Ectodermal cell (in vitro differentiated cells): ENCODE data around the gene CHODL. TPM values are rescaled to one million over a fixed set of nuclear protein-coding genes. Genes with fewer than 3 reads are reported as not detected.

Source experiments
- H3K27ac ChIP-seq: 2 replicates; pipeline ENCODE4 v1.7.0; 2013; ENCODE audit warnings: mild to moderate bottlenecking, low read depth, low read length; ENCODE audit not compliant: insufficient read depth, poor library complexity, severe bottlenecking
- H3K27me3 ChIP-seq: 2 replicates; pipeline ENCODE4 v1.7.0; 2013; ENCODE audit warnings: mild to moderate bottlenecking, low read length; ENCODE audit not compliant: insufficient read depth, control insufficient read depth, poor library complexity, severe bottlenecking
- H3K36me3 ChIP-seq: one replicate; pipeline ENCODE4 v1.7.0; 2013; ENCODE audit warnings: low read length; ENCODE audit not compliant: control insufficient read depth, insufficient read depth
- H3K4me1 ChIP-seq: one replicate; pipeline ENCODE4 v1.7.0; 2013; ENCODE audit warnings: low read length; ENCODE audit not compliant: control insufficient read depth, insufficient read depth
- H3K4me3 ChIP-seq: 2 replicates; pipeline ENCODE4 v1.7.0; 2013; ENCODE audit warnings: low read depth, low read length, control low read depth; ENCODE audit not compliant: insufficient read depth
- H3K9me3 ChIP-seq: 2 replicates; pipeline ENCODE4 v1.7.0; 2013; ENCODE audit warnings: mild to moderate bottlenecking, low read length, moderate library complexity; ENCODE audit not compliant: control insufficient read depth
- WGBS, 2 experiments: methylation state at CpG; one replicate each; pipeline ENCODE4 v1.1.7; 2013; ENCODE audit warnings: missing lambda C conversion rate in 2 of 2; 5-methylcytosine and 5-hydroxymethylcytosine counted together
- polyA plus RNA-seq, 4 experiments: library from polyadenylated mRNA; stranded (reverse); fragments of 50-300 nt; gene quantifications; one replicate each; pipeline ENCODE4 v1.2.3, GENCODE V29; 2013

CHODL gene
- polyA plus RNA-seq (2013, experiment 1 of 4), result 1.4 TPM
- polyA plus RNA-seq (2013, experiment 2 of 4), result 1.00 TPM
- polyA plus RNA-seq (2013, experiment 3 of 4), result 1.6 TPM
- 1.3 TPM for polyA plus RNA-seq (2013, experiment 4 of 4)

DNA sequence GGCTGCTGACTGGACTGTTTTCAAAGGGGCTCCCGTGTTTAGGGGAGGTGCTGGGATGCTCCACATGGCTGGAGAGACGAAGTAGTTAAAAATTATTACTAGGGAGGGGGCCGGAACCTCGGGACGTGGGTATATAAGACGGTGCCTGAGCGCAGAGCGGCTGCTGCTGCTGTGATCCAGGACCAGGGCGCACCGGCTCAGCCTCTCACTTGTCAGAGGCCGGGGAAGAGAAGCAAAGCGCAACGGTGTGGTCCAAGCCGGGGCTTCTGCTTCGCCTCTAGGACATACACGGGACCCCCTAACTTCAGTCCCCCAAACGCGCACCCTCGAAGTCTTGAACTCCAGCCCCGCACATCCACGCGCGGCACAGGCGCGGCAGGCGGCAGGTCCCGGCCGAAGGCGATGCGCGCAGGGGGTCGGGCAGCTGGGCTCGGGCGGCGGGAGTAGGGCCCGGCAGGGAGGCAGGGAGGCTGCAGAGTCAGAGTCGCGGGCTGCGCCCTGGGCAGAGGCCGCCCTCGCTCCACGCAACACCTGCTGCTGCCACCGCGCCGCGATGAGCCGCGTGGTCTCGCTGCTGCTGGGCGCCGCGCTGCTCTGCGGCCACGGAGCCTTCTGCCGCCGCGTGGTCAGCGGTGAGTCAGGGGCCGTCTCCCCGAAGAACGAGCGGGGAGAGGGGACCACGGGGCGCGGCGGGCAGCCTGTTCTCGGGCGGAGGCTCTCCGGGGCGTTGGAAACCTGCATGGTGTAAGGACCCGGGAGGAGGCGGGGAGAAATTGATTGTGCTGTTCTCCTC is at the start of gene CHODL:
TSS of gene CHODL (plus strand) at position 163 of the 793 bp plus-strand sequence. CDS start at position 554, 391 bp downstream.
- WGBS, 2 experiments, result 2 to 3% methylated on average over 70 to 72 of the region's 72 CpGs
- Histone ChIP-seq H3K9me3 (no peaks in the 10 kb centered on the region), H3K27ac (no peak within 1 kb of the TSS), H3K4me1 (no peaks in the 10 kb centered on the region), H3K36me3 (no peaks in the 10 kb centered on the region), H3K4me3 (peak within 1 kb of the TSS; percentile 53), H3K27me3 (peaks cover 48% of the 10 kb centered on the region)

- WGBS, 2 experiments, result 80 to 100% methylated on average over 1 of the region's 1 CpG
- Histone ChIP-seq H3K36me3 (no peaks in the 10 kb centered on the region), H3K4me1 (no peaks in the 10 kb centered on the region), H3K9me3 (no peaks in the 10 kb centered on the region), H3K27ac (no peak overlapping the region), H3K4me3 (no peak overlapping the region), H3K27me3 (no peaks in the 10 kb centered on the region)
Measured at GRCh38 chr21:18204931-18205330, 39.7 kb upstream of the CHODL start.

GRCh38 chr21:18218331-18218730 is 26.3 kb upstream of the CHODL start:
- H3K4me3 ChIP-seq, result no peak overlapping the region
- no peaks in the 10 kb centered on the region for H3K4me1 ChIP-seq
- 67 to 68% methylated on average over 1 of the region's 1 CpG for WGBS, 2 experiments
- H3K27ac ChIP-seq, result no peak overlapping the region
- H3K36me3 ChIP-seq, result no peaks in the 10 kb centered on the region
- H3K27me3 ChIP-seq, result no peaks in the 10 kb centered on the region
- H3K9me3 ChIP-seq, result no peaks in the 10 kb centered on the region

- H3K27me3 ChIP-seq, result no peaks in the 10 kb centered on the region
- no peaks in the 10 kb centered on the region for H3K36me3 ChIP-seq
- no peaks in the 10 kb centered on the region for H3K9me3 ChIP-seq
- H3K4me3 ChIP-seq, result no peak overlapping the region
- no peak overlapping the region for H3K27ac ChIP-seq
- H3K4me1 ChIP-seq, result no peaks in the 10 kb centered on the region
Measured at GRCh38 chr21:18220498-18220897, 24.1 kb upstream of the CHODL start.

- Histone ChIP-seq H3K27ac (no peak overlapping the region), H3K4me1 (no peaks in the 10 kb centered on the region), H3K9me3 (no peaks in the 10 kb centered on the region), H3K27me3 (no peaks in the 10 kb centered on the region), H3K36me3 (no peaks in the 10 kb centered on the region), H3K4me3 (no peak overlapping the region)
- 82 to 100% methylated on average over 1 of the region's 1 CpG for WGBS, 2 experiments
Measured at GRCh38 chr21:18222346-18222745, 22.3 kb upstream of the CHODL start.

GRCh38 chr21:18228060-18228739 is 16.4 kb upstream of the CHODL start:
- no peaks in the 10 kb centered on the region for H3K36me3 ChIP-seq
- H3K4me1 ChIP-seq, result no peaks in the 10 kb centered on the region
- no peaks in the 10 kb centered on the region for H3K27me3 ChIP-seq
- H3K9me3 ChIP-seq, result no peaks in the 10 kb centered on the region
- WGBS, 2 experiments, result 91 to 93% methylated on average over 4 to 5 of the region's 5 CpGs
- no peak overlapping the region for H3K4me3 ChIP-seq
- H3K27ac ChIP-seq, result no peak overlapping the region

GRCh38 chr21:18235545-18235944 is 9.1 kb upstream of the CHODL start:
- Histone ChIP-seq H3K4me1 (no peaks in the 10 kb centered on the region), H3K36me3 (no peaks in the 10 kb centered on the region), H3K4me3 (no peak overlapping the region), H3K9me3 (no peaks in the 10 kb centered on the region), H3K27me3 (no peaks in the 10 kb centered on the region), H3K27ac (no peak overlapping the region)
- 71 to 100% methylated on average over 1 of the region's 1 CpG for WGBS, 2 experiments

- 10% methylated on average over 22 of the region's 22 CpGs for WGBS, 2 experiments
- no peaks in the 10 kb centered on the region for H3K36me3 ChIP-seq
- no peaks in the 10 kb centered on the region for H3K4me1 ChIP-seq
- H3K4me3 ChIP-seq, result peak overlapping the region; percentile 53
- H3K27ac ChIP-seq, result no peak overlapping the region
- peaks cover 48% of the 10 kb centered on the region for H3K27me3 ChIP-seq
- H3K9me3 ChIP-seq, result no peaks in the 10 kb centered on the region
Measured at GRCh38 chr21:18245464-18245967, 883 bp downstream of the CHODL start.

DNA sequence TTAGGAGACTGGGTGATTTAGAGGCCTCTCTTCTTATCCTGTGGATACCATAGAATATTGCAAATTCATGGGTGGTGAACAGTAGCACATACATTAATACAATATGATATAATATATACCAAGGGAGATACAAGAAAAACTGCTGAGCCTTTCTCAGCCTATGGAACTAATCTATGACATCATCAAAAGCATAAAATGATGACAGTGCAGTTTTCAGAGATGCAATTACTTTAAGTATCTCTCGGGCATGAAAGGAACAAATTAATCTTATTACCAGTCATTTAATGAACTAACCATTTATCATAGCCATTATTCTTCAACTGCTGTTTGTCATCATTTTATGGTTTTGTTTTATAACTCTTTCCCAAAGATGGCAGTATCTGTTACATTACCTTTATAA is 3.5 kb downstream of the CHODL start:
- H3K27ac ChIP-seq, result no peak overlapping the region
- no peaks in the 10 kb centered on the region for H3K4me1 ChIP-seq
- WGBS, 2 experiments, result 88 to 100% methylated on average over 1 of the region's 1 CpG
- H3K36me3 ChIP-seq, result no peaks in the 10 kb centered on the region
- H3K4me3 ChIP-seq, result no peak overlapping the region
- no peaks in the 10 kb centered on the region for H3K9me3 ChIP-seq
- H3K27me3 ChIP-seq, result peaks cover 40% of the 10 kb centered on the region

GRCh38 chr21:18249672-18250071 is 5.0 kb downstream of the CHODL start:
- Histone ChIP-seq H3K27ac (no peak overlapping the region), H3K4me3 (no peak overlapping the region)
- 59 to 66% methylated on average over 2 of the region's 2 CpGs for WGBS, 2 experiments

More at GRCh38 chr21:18249672-18250071, 5.0 kb downstream of the CHODL start:
- Histone ChIP-seq H3K4me1 (no peaks in the 10 kb centered on the region), H3K36me3 (no peaks in the 10 kb centered on the region), H3K9me3 (no peaks in the 10 kb centered on the region), H3K27me3 (peaks cover 25% of the 10 kb centered on the region)
